Astrocyte (in vitro differentiated cells and primary cell): ENCODE data around the gene WDR64.

Source experiments
- CTCF ChIP-seq: IDR thresholded peaks from 2 replicates; pipeline ENCODE4 v1.5.1; 2011; ENCODE audit warnings: low read depth, mild to moderate bottlenecking, inconsistent platforms, low read length, moderate library complexity; ENCODE audit not compliant: insufficient read depth
- EZH2 ChIP-seq: IDR thresholded peaks from 2 replicates; pipeline ENCODE4 v1.6.1; 2012; ENCODE audit warnings: mild to moderate bottlenecking, low read length, inconsistent platforms; ENCODE audit not compliant: insufficient read depth

- TF ChIP-seq CTCF, result no peak
- TF ChIP-seq EZH2, result no peak
These were observed 90.0 kb downstream of the WDR64 start for GRCh38 chr1:241742084-241742483.
